OCI-LY3 (cell line): Measurements from ENCODE around the gene RIPK4.

Experiments
- CTCF ChIP-seq: fragments of 200-600, 300-600 bp; sonication (generic); IDR thresholded peaks from 2 replicates; pipeline ENCODE4 v1.5.1; 2014; ENCODE audit warnings: antibody characterized with exemption, low read length, low read depth
- EZH2phosphoT487 ChIP-seq: fragments of 200-600 bp; shearing (Covaris generic); IDR thresholded peaks from 2 replicates; pipeline ENCODE4 v1.6.1; 2018; ENCODE audit warnings: antibody characterized with exemption, mixed run types, low read depth

DNA sequence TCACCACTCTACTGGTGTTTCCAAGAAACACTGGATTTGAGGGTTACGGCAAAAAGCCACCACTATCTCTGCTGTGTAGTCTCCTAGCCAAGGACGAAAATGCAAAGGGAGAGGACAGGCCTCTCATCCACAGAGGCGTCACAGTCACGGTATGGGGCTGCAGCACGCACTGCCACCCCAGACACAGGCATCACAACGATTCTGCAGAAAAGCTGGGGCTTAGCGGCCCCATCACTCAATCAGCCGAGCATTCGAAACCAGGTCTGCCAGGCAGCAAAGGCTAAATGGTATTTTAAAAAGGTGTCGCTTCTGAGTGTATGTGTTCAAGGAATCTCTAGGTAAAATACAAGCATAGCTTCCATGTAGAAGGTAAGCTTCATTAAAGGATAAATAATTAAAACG, 1.4 kb downstream of the RIPK4 start:
- TF ChIP-seq EZH2phosphoT487: no peak
- no peak for TF ChIP-seq CTCF
